Measurements from ENCODE around the gene RPRD1A.

RPRD1A gene

DNA sequence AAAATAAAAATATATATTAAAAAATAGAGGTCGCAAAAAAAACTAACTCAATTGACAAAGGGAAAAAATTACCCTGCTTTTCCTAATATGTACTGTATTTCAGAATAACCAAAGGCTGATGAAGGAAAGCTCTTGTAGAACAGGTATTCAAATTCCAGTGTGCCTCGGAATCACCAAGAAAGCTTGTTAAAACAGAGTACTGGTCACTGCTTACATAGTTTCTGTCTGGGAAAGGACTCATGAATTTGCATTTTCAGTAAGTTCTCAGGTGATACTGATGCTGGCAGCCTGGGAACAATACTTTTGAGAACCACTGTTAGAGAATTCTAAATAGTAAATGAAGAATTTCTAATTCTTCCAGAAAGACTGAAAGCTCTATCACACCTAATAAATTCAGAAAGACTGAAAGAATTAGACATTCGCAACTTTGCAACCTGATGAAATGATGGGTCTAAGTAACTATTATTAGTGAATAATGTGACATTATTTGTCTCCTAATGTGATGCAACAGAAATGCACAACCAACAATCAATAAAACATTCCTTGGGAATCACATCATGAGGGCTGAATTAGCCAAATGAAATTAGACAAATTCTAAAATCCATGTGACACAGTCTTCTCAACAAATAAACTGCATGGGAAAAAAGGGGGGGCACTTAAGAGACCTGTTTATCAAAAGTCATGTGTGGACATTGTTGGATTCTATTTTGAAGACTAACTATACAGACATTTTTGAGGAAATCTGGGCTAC lies 21.9 kb downstream of the RPRD1A start:
- peak; percentile 52 for DNase-seq (ENCODE audit: low read depth)
- TF ChIP-seq, protein P1, sequence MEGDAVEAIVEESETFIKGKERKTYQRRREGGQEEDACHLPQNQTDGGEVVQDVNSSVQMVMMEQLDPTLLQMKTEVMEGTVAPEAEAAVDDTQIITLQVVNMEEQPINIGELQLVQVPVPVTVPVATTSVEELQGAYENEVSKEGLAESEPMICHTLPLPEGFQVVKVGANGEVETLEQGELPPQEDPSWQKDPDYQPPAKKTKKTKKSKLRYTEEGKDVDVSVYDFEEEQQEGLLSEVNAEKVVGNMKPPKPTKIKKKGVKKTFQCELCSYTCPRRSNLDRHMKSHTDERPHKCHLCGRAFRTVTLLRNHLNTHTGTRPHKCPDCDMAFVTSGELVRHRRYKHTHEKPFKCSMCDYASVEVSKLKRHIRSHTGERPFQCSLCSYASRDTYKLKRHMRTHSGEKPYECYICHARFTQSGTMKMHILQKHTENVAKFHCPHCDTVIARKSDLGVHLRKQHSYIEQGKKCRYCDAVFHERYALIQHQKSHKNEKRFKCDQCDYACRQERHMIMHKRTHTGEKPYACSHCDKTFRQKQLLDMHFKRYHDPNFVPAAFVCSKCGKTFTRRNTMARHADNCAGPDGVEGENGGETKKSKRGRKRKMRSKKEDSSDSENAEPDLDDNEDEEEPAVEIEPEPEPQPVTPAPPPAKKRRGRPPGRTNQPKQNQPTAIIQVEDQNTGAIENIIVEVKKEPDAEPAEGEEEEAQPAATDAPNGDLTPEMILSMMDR (IDR thresholded peaks at IDR 0.05; ENCODE audit: insufficient read depth, low read depth, low read length, missing control alignments), result no peak
- H3K4me3 ChIP-seq (ENCODE audit: low read length), result no peak overlapping the region

DNA sequence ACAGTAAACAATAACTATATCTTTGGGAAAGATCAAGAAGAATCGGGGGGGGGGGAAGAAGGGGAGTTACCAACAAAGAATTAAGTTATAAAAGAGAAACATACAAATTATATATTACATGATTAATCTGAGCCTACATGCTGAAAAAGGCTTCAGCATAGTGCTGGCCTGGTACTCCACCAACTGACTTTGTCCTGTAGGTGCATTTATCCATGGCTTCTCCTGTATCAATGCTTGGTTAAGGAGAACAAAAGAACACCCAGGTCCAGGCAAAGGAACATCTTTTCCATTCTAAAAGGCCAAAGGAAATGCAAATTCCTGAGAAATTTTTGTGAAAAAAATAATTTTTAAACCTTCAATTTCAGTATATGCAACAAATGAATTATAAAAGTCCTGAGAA lies 24.2 kb downstream of the RPRD1A start:
- no peak for DNase-seq (ENCODE audit: low read depth)
- TF ChIP-seq, protein P1 (IDR thresholded peaks at IDR 0.05; ENCODE audit: insufficient read depth, low read depth, low read length, missing control alignments), result no peak
- no peak overlapping the region for H3K4me3 ChIP-seq (ENCODE audit: low read length)

DNA sequence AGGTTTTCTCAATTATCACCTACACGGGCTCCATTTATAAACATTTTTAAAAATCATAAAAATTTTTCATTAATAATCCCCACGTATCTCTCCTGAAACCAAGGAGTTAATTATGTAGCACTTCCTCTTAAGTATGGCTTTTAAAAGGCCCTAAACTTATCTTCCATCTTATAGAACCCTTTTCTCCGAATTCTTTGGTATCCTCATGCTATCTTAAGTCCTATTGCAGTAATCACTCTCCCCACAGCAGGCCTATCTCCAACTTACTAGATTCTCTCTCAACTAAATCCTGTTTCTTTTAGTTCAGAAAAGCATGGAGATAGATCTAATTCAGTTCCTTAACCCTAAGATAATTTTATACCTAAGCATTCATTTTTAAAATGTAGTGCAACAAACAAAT lies 26.2 kb downstream of the RPRD1A start:
- no peak for DNase-seq (ENCODE audit: low read depth)
- TF ChIP-seq, protein P1 (IDR thresholded peaks at IDR 0.05; ENCODE audit: insufficient read depth, low read depth, low read length, missing control alignments), result no peak
- no peak overlapping the region for H3K4me3 ChIP-seq (ENCODE audit: low read length)

DNA sequence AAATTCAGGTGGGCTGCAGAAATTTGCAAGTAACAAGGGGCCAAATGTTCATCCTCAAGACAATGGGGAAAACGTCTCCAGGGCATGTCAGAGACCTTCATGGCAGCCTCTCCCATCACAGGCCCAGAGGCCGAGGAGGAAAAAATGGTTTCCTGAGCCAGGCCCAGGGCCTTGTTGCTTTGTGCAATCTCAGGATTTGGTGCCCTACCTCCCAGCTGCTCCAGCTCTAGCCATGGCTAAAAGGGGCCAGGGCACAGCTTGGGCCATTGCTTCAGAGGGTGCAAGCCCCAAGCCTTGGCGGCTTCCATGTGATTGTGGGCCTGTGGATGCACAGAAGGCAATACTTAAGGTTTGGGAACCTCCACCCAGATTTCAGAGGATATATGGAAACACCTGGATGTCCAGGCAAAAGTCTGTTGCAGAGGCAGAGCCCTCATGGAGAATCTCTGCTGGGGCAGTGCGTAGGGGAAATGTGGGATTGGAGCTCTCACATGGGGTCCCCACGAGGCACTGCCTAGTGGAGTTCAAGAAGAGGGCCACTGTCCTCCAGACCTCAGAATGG lies 29.2 kb downstream of the RPRD1A start:
- no peak for DNase-seq (ENCODE audit: low read depth)
- no peak overlapping the region for H3K4me3 ChIP-seq (ENCODE audit: low read length)

DNA sequence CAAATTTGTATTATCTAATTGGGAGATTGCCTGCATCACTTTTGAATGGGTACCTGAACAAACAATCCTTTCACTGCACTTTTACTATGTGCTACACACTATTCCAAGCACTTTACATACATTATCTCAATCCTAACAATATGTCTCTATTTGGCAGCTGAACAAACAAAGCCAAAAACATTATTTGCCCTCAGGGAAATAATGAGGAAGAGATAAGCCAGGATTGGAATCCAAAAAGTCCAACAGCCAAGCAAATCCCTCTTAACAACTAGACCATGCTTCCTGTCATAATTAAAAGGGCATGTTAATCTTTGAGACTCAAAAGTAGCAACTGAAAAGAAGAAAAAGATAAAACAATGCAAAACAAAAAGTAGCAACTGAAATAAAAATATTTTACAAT lies 32.1 kb downstream of the RPRD1A start:
- TF ChIP-seq, protein P1 (IDR thresholded peaks at IDR 0.05; ENCODE audit: insufficient read depth, low read depth, low read length, missing control alignments), result no peak
- no peak overlapping the region for H3K4me3 ChIP-seq (ENCODE audit: low read length)
- DNase-seq (ENCODE audit: low read depth), result no peak

More for the DNA sequence above, 29.2 kb downstream of the RPRD1A start:
- TF ChIP-seq, protein P1 (IDR thresholded peaks at IDR 0.05; ENCODE audit: insufficient read depth, low read depth, low read length, missing control alignments), result no peak

DNA sequence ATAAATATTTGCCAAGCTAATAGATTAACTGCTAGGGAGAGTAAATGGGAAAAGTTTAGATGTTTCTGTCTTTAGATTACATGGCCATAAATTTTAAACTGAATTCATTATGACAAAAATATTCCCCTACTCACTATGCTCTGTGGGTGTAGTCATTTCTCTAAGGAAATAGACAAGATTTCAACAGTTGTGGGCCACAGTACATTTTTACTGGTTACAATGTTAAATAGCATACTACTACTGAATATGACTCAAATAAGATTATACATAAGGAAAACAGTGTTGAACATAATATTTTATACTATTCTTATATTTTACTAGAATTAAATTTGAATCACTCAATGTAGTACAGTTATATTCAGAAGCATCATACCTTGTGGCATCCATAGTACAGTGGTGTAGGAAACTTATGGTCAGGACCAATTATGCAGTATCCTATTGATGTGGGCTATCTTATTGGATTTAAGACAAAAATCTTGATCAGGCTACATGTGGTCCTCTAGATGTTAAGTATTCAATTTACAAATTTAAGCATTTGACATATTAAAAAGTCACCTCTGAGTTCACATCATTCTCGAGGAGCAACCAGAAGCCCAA lies 33.0 kb downstream of the RPRD1A start:
- TF ChIP-seq, protein P1 (IDR thresholded peaks at IDR 0.05; ENCODE audit: insufficient read depth, low read depth, low read length, missing control alignments), result no peak
- no peak for DNase-seq (ENCODE audit: low read depth)
- H3K4me3 ChIP-seq (ENCODE audit: low read length), result no peak overlapping the region

Data from epithelial cell of esophagus (primary cell).